A549 treated with Hydrocortisone at 1 μM for 4 hours (cell line): ENCODE data around the gene REXO2. TPM values are rescaled to one million over a fixed set of nuclear protein-coding genes. Genes with fewer than 3 reads are reported as not detected.

Experiments used
- total RNA-seq: library from RNA; stranded (reverse); fragments of 200-300 nt; extraction: Qiagen RNA extraction; gene quantifications from 5 replicates; pipeline ENCODE4 v1.2.3, GENCODE V29; 2022

The REXO2 gene
- 102 to 108 TPM (median 104 TPM) in 5 replicates for total RNA-seq

GRCh38 chr11:114439229-114440120 is at the start of gene REXO2:
Gene REXO2, plus strand, starts transcription at chr11:114439467. Its CDS starts 62 bp downstream, at chr11:114439529.

DNA sequence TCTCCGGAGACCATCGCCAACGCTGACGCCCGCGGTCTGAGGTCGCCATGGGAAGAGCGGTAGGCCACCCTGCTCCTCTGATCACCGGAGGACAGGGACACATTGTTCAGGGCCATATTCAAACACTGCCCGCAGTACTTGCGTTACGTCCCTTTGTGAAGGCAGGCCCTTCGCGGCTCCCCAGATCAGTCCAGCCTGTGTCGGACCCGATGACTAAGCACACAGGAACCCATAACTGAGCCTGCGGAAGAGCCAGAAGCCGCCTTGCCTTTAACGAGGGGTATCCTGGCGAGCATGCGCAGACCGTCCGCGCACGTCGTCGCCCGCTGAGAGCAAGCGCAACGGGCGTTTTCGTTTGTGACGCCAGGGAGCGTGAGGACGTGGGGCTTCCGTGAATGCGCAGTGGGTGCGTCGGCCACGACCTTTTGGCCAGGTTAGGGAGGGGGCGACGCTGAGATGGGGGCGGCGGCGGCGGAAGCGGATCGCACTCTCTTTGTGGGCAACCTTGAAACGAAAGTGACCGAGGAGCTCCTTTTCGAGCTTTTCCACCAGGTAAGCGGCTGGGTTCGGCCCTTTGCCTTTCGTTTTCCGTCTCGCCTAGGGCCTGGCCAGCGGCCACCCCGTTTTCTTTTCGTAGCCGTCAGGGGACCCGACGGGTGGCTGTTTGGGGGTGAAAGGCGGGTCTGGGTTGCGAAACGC is 38.9 kb upstream of the REXO2 start, which contains the start of the genes C11orf71 and RBM7:
TSS of gene C11orf71 (minus strand) at position 296 of the 699 bp plus-strand sequence. CDS start at position 116, 180 bp downstream.
TSS of gene RBM7 (plus strand) at position 451 of the 699 bp plus-strand sequence. CDS start at position 457, 6 bp downstream.

Other genes with a start within 250 kb of the REXO2 start
- gene NNMT, start 143.1 kb upstream of the REXO2 start, total RNA-seq, result 292 to 403 TPM (median 380 TPM) in 5 replicates
- 2.6 to 4.1 TPM (median 3.7 TPM) in 5 replicates for gene C11orf71, start 39.0 kb upstream of the REXO2 start, total RNA-seq
- 24.4 to 31.8 TPM (median 26.5 TPM) in 5 replicates for gene RBM7, start 38.8 kb upstream of the REXO2 start, total RNA-seq
- not detected in 5 replicates for gene NXPE1, start 120.4 kb downstream of the REXO2 start, total RNA-seq
- not detected in 5 replicates for gene NXPE4, start 156.3 kb downstream of the REXO2 start, total RNA-seq
- gene NXPE2, start 239.1 kb downstream of the REXO2 start, total RNA-seq, result not detected in 5 replicates